Activated T-helper 2 cell treated with anti-CD3 and anti-CD28 coated beads, Interferon-gamma antibody, Interleukin-2, Interleukin-4, amounts not matched to agents 10 μg/mL and 5 μg/mL and 100 μg/mL, durations not matched to agents 14 hours and 24 hours and 36 hours (primary cell): ENCODE data around the gene SRGAP3. TPM values are rescaled to one million over a fixed set of nuclear protein-coding genes. Genes with fewer than 3 reads are reported as not detected.

ENCODE experiments used
- DNase-seq: peaks from one replicate; pipeline ENCODE4 v3.0.0; 2021; ENCODE audit warnings: low spot score
- H3K27ac Mint-ChIP-seq: one replicate; pipeline ENCODE4 v1.8.0; 2021; ENCODE audit warnings: mixed read lengths
- H3K27me3 Mint-ChIP-seq: one replicate; pipeline ENCODE4 v1.8.0; 2021; ENCODE audit warnings: low read depth, mixed read lengths
- H3K36me3 Mint-ChIP-seq: one replicate; pipeline ENCODE4 v1.8.0; 2021; ENCODE audit warnings: low read depth, mixed read lengths
- H3K4me1 Mint-ChIP-seq: one replicate; pipeline ENCODE4 v1.8.0; 2021; ENCODE audit warnings: low read depth, mixed read lengths
- H3K4me3 Mint-ChIP-seq: one replicate; pipeline ENCODE4 v1.8.0; 2021; ENCODE audit warnings: low read depth, mild to moderate bottlenecking, moderate library complexity, mixed read lengths
- H3K9me3 Mint-ChIP-seq: one replicate; pipeline ENCODE4 v1.8.0; 2021; ENCODE audit warnings: mixed read lengths
- intact Hi-C: fragments of 100-400 bp; cut with micrococcal nuclease; formaldehyde crosslinking; loops from one replicate; pipeline ENCODE4 v1.15.1; 2023
- total RNA-seq: library from RNA; stranded (reverse); gene quantifications from 2 replicates; pipeline ENCODE4 v1.2.3, GENCODE V29; 2022

SRGAP3 gene
- total RNA-seq, 1 donor from 2014 or later: 0.71 TPM

DNA sequence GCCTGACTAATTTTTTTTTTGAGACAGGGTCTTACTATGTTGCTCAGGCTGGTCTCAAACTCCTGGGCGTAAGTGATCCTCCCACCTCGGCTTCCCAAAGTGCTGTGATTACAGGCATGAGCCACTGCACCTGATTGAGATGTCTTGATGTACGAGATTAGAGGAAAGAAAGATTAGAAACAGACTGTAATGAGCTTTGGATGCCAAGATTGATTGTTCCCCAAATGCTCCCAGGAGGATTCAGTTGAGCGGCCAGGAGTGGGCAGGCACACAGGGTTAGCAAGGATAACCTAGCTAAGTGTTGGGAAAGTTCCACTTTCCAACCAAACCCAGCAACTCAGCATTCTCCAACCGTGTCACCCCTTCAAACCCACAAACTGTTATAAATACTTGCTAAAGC, 63.7 kb downstream of the SRGAP3 start:
- no peak overlapping the region for H3K27ac Mint-ChIP-seq
- H3K4me3 Mint-ChIP-seq: no peak overlapping the region
- H3K9me3 Mint-ChIP-seq: no peaks in the 10 kb centered on the region
- no peaks in the 10 kb centered on the region for H3K36me3 Mint-ChIP-seq
- DNase-seq: no peak
- H3K27me3 Mint-ChIP-seq: peaks cover 9% of the 10 kb centered on the region
- intact Hi-C loops: no loop called here
- peaks cover 6% of the 10 kb centered on the region for H3K4me1 Mint-ChIP-seq

DNA sequence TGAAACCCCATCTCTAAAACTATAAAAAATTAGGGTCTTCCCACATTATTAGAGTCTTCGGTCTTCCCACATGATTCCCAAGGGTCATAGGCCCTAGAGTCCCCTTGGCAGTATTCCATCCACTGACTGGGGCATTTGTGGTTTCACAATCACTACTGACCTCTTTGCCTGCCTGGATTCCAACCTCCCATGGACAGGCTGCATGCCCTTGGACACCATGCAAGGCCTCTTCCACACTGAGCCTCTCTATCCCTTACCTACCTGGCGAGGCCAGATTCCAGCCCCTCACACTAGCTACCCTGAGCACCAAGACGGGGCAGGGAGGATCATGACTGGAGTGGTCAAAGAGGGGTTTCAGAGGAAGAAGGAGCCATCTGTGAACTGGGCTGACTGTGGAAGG, 64.4 kb downstream of the SRGAP3 start:
- H3K4me3 Mint-ChIP-seq: no peak overlapping the region
- H3K27me3 Mint-ChIP-seq: peaks cover 9% of the 10 kb centered on the region
- no peak for DNase-seq
- no peaks in the 10 kb centered on the region for H3K36me3 Mint-ChIP-seq
- H3K4me1 Mint-ChIP-seq: peaks cover 13% of the 10 kb centered on the region
- intact Hi-C loops: no loop called here
- H3K27ac Mint-ChIP-seq: no peak overlapping the region
- no peaks in the 10 kb centered on the region for H3K9me3 Mint-ChIP-seq

DNA sequence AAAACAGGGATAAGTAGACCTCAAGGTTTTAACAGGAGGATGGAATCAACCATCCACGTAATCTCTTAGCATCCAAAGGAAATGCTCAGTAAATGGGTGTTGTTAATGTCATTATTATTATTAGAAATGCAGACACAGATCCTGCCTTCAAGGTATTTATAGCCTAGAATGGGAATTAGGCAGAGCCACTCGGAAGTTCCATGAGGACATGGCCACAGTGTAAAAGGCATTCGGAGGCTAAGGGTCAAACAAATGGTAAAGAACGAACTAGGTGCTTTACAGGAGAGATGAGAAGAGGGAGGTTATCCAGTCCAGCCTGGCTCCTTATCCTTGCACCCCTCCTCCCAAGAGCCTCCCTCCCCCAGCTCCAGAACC, 65.0 kb downstream of the SRGAP3 start:
- no peak overlapping the region for H3K4me3 Mint-ChIP-seq
- peaks cover 19% of the 10 kb centered on the region for H3K4me1 Mint-ChIP-seq
- intact Hi-C loops: no loop called here
- no peak for DNase-seq
- H3K9me3 Mint-ChIP-seq: no peaks in the 10 kb centered on the region
- H3K27ac Mint-ChIP-seq: no peak overlapping the region
- peaks cover 2% of the 10 kb centered on the region for H3K36me3 Mint-ChIP-seq
- peaks cover 9% of the 10 kb centered on the region for H3K27me3 Mint-ChIP-seq

DNA sequence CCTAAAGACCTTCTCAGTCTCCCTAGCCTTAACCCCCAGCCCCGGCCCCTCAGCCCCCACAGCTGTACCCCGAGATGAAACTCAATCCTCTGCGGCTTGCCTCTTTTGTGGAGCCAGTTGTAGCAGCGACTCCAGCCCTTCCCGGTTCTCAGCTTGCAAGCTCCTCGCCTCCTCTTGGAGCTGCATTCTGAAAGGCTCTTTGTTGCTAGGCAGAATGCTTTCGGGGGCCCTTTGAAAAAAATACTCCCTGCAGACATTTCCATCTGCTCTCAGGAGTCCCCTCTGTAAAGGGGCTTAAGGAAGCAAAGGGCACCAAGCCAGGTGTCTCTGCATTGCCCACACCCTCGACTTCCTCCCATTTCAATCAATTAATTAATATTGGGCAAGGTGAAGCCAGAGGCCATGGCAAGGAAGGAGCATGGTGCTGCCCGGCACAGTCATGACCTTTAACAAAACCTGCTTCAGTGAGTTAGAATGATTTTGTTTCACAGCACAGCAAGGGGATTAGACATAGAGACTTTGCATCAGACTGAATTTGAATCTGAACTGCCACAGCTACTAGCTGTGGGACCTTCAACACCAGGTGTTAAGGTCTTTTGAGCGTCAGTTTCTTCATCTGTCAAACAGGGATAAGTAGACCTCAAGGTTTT, 65.5 kb downstream of the SRGAP3 start:
- Mint-ChIP-seq H3K27me3 (peaks cover 7% of the 10 kb centered on the region), H3K4me3 (no peak overlapping the region), H3K4me1 (peaks cover 24% of the 10 kb centered on the region), H3K27ac (no peak overlapping the region), H3K9me3 (no peaks in the 10 kb centered on the region), H3K36me3 (peaks cover 3% of the 10 kb centered on the region)
- intact Hi-C loops: no loop called here
- DNase-seq: no peak

DNA sequence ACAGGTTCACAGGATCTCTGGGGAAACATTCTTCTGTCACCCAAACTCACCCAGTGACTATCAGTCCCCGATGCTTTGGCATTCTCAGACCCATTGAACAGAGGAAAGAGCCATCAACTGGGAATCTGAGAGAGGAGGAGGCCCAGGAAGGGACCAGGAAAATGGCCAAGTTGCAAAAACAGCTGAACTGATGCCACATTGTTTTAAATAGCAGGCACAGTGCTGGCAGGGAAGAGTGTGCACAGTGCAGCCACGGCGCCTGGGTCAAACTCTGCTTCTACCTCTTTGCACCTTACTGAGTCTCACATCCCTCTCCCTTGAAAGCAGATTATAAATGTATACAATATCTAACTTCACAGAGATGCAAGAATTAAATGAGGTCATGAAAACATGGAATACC, 66.4 kb downstream of the SRGAP3 start:
- no peak overlapping the region for H3K27ac Mint-ChIP-seq
- no peaks in the 10 kb centered on the region for H3K9me3 Mint-ChIP-seq
- intact Hi-C loops: no loop called here

DNA sequence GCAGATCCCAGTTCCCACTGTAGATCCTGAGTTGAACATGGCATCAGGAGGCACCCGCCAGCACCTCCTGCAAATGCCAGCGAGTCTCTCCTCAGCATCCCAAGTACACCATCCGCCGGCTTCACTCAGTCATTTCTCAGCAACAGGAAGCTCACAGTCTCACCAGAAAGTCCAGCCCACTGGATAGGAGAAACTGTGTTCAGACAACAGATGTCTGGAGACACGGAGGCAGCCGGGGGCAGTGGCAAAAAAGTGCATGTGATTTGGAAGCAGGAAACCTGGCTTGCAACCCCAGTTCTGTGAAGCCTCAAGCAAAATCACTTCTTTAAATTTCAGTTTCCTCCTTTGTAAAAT, 68.7 kb downstream of the SRGAP3 start:
- H3K9me3 Mint-ChIP-seq: no peaks in the 10 kb centered on the region
- H3K4me3 Mint-ChIP-seq: no peak overlapping the region
- H3K27me3 Mint-ChIP-seq: peaks cover 2% of the 10 kb centered on the region
- intact Hi-C loops: no loop called here
- peaks cover 41% of the 10 kb centered on the region for H3K4me1 Mint-ChIP-seq
- peak overlapping the region; percentile 74 for H3K27ac Mint-ChIP-seq
- H3K36me3 Mint-ChIP-seq: peaks cover 3% of the 10 kb centered on the region
- DNase-seq: no peak

More for the DNA sequence above, 66.4 kb downstream of the SRGAP3 start:
- H3K36me3 Mint-ChIP-seq: peaks cover 3% of the 10 kb centered on the region
- H3K4me3 Mint-ChIP-seq: no peak overlapping the region
- peaks cover 32% of the 10 kb centered on the region for H3K4me1 Mint-ChIP-seq
- peaks cover 7% of the 10 kb centered on the region for H3K27me3 Mint-ChIP-seq
- no peak for DNase-seq

DNA sequence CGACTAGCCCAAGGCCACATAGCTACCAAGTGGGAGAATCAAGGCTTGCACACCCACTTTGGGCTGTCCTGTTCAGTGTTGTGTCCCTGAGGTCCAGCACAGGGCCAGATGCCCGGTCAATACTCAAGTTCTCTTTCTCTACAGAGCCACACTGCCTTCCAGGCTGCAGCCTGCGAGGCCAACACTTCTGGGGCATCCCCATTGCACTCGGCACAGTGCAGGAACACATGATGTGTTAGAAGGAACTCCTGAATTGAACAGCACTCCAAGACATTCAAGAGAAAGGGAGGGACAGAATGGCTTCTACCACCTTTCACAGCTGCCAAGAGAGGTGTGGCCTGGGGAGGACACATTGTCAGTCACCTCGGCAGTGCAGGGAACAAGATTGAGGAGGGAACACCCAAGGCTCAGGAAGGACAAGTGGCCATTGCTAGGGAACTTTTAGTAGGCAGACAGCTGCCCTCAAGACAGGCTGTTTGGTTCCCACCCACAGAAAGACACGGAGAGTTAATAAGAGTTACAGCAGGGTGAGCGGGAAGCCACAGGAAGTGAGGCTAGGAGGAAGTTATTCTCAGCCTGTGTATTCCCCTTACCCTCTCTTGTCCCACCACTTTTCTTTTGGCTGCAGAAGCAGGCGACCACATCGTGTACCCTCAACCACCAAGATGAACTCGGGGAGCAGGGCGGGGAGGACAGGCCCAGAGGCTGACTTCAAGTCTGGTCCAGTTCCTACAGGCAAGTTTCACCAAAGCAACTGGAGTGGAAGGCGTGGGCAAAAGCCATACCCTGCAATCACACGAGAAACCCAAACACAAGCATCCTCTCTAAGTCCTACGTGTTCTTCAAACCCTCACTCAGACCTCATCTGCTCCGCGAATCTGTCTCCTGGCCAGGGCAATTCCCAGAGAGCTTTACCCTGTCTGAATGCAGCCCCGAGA, 69.4 kb downstream of the SRGAP3 start:
- DNase-seq: no peak
- Mint-ChIP-seq H3K27ac (peak overlapping the region; percentile 74), H3K9me3 (no peaks in the 10 kb centered on the region), H3K27me3 (peaks cover 2% of the 10 kb centered on the region), H3K36me3 (peaks cover 3% of the 10 kb centered on the region), H3K4me1 (peaks cover 41% of the 10 kb centered on the region), H3K4me3 (peak overlapping the region; percentile 53)
- intact Hi-C loops: no loop called here

DNA sequence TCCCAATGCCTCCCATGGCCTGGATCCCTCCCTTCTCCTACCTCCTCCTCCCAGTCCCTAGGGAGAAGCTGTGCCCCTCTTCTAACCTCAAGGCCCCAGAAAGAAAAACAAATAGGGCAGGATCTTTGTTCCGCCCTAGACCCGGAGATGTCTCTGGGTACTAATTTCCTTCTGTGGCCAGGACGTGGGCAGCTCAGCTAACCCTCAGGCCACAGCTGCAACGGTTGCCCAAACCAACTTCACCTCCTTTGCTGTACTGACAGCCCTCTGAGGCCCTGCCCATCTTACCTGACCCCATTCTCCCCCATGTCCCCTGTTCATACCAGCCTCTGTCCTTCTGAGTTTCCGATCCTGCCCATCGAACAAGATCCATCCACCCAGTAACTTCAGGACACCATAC, 70.7 kb downstream of the SRGAP3 start:
- intact Hi-C loops: no loop called here
- Mint-ChIP-seq H3K4me3 (peak overlapping the region; percentile 5), H3K9me3 (no peaks in the 10 kb centered on the region), H3K27me3 (peaks cover 2% of the 10 kb centered on the region), H3K4me1 (peaks cover 42% of the 10 kb centered on the region), H3K36me3 (peaks cover 3% of the 10 kb centered on the region), H3K27ac (no peak overlapping the region)
- no peak for DNase-seq

DNA sequence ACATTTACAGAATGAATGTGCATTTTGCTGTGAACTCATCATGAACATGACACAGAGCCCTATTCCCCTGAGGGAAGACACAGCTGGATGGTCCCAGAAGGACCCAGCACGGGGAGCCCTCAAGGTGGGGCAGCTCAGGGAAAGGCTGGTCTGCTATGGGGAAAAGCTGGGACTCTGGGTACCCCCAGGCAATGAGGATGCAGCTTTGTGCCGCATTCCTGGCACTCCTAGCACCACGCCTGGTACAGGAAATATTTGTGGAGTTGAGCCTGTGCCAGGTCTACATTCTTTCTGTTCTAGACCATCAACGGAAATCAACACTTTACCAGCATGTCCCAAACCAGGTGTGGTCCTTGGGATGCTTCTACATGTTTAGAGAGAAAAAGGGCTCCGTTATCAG, 74.0 kb downstream of the SRGAP3 start:
- Mint-ChIP-seq H3K9me3 (no peaks in the 10 kb centered on the region), H3K36me3 (peaks cover 3% of the 10 kb centered on the region), H3K27me3 (no peaks in the 10 kb centered on the region), H3K4me3 (no peak overlapping the region), H3K27ac (no peak overlapping the region), H3K4me1 (peaks cover 53% of the 10 kb centered on the region)
- DNase-seq: no peak
- intact Hi-C loops: no loop called here

DNA sequence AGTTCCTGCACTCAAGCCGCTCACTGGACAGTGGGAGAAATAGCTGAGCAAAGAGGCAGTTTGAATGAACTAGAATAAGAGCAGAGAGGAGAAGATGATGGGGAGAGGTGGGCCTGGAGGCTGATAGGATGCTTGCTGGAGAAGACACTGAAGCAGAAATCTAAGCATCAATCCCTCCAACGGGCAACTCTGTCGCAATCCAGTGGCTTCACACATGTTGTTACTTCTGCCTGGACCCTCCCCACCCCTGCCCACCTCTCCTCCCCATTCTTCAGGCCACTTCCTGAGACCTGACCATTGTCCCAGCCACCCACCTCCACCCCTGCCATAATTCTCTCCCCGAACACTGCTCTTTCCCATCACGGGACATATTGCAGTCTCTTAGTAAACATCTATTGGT, 76.0 kb downstream of the SRGAP3 start:
- intact Hi-C loops: no loop called here
- H3K27ac Mint-ChIP-seq: no peak overlapping the region

DNA sequence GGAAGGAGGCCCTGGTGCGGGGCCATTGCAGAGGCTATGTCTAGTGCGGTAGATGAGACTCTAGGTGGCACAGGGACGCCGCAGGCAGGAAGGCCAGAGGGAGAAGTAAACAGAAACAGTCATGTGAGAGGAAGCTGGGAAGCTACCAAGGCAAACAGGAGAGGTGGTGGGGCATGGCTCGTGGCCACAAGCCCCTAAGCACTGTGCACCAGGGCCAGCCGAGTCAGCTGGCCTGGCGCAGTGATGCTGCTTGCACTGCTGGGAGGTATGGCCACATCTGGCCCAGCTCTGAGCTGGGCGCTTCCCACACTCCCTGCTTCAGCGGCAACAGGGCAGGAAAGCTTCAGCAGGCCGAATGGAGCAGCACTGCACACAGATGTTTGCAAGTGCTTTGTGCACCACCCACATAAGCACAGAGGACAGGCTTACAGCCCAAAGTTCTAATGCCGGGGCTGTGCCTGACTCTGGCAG, 76.6 kb downstream of the SRGAP3 start:
- Mint-ChIP-seq H3K4me3 (no peak overlapping the region), H3K36me3 (no peaks in the 10 kb centered on the region), H3K27me3 (no peaks in the 10 kb centered on the region), H3K27ac (no peak overlapping the region), H3K4me1 (peaks cover 40% of the 10 kb centered on the region), H3K9me3 (no peaks in the 10 kb centered on the region)
- intact Hi-C loops: no loop called here
- DNase-seq: no peak

More for the DNA sequence above, 76.0 kb downstream of the SRGAP3 start:
- DNase-seq: no peak
- H3K9me3 Mint-ChIP-seq: no peaks in the 10 kb centered on the region
- H3K4me1 Mint-ChIP-seq: peaks cover 43% of the 10 kb centered on the region
- no peaks in the 10 kb centered on the region for H3K27me3 Mint-ChIP-seq
- no peaks in the 10 kb centered on the region for H3K36me3 Mint-ChIP-seq
- no peak overlapping the region for H3K4me3 Mint-ChIP-seq

DNA sequence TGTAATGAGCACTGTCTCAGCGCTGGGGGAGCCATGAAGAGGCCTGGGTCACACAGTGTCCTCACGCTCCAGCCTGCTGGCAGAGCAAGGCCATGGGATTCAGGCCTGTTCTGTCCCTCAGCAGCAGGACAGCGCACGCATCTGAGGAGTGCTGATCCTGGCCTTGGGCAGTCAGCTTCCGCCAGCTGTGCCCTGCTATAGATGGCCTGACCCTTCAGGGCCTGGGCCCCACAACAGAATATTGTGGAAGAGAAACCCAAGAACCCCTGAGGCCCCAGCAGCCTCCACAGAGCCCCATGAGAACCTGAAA, 78.6 kb downstream of the SRGAP3 start:
- intact Hi-C loops: no loop called here
- no peak for DNase-seq
- H3K4me3 Mint-ChIP-seq: no peak overlapping the region
- no peaks in the 10 kb centered on the region for H3K27me3 Mint-ChIP-seq
- no peak overlapping the region for H3K27ac Mint-ChIP-seq
- H3K36me3 Mint-ChIP-seq: no peaks in the 10 kb centered on the region
- H3K9me3 Mint-ChIP-seq: no peaks in the 10 kb centered on the region
- peaks cover 30% of the 10 kb centered on the region for H3K4me1 Mint-ChIP-seq
